Glomerular visceral epithelial cell (primary cell): Measurements from ENCODE around the gene BEGAIN.

Source experiments
- DNase-seq: peaks from one replicate; pipeline ENCODE4 v3.0.0-alpha.2; 2016; ENCODE audit errors: extremely low spot score

The BEGAIN gene

DNA sequence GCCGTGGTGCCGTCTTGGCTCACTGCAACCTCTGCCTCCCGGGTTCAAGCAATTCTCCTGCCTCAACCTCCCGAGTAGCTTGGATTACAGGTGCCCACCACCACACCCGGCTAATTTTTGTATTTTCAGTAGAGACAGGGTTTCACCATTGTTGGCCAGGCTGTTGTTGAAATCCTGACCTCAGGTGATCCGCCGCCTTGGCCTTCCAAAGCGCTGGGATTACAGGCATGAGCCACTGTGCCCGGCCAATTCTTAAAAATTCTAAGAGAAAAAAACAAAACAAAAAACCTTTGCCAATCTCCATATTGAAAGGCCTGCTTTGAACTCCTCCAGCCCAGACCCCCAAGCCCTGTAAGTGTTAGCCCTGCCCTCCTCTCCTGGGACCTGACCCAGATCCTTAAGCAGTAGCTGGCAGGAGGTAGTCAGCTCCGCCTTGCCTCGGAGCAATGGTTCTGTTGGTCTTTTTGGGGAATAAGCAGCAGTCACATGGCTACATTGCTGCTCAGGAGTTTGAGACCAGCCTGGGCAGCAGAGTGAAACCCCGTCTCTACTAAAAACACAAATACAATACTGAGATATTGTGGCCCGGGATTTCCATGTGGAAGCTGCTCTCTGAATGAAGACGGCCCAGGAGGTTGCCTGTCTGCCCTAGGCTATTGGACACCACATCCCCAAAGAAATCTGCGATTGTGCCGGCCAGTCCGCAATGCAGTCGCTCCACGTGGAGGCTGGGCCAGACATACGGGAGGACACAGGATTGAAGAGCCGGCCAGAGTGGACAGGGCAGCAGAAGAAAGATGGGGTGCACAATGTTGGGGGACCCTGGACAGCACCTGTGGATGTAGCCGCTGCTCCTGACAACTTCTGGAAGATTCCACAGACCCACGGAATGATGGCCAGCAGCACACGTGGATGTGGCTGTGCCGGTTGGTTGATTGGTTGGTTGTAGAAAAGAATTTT lies 28.8 kb upstream of the BEGAIN start:
- DNase-seq, result no peak

DNA sequence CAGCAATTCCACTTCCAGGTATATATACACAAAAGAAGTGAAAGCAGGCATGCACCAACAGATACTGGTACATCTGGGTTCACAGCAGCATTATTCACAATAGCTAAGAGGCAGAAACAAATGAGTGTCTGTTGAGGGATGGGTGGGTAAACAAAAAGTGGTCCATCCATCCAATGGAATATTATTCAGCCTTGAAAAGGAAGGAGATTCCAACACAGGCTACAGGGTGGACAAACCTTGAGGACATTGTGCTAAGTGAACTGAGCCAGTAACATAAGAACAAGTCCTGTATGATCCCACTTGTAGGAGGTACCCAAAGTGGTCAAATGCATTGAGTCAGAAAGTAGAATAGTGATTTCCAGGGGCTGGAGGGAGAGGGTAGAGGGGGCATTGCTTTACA lies 27.6 kb upstream of the BEGAIN start:
- no peak for DNase-seq

- no peak for DNase-seq
These were observed 25.8 kb upstream of the BEGAIN start for GRCh38 chr14:100612986-100613385.

DNA sequence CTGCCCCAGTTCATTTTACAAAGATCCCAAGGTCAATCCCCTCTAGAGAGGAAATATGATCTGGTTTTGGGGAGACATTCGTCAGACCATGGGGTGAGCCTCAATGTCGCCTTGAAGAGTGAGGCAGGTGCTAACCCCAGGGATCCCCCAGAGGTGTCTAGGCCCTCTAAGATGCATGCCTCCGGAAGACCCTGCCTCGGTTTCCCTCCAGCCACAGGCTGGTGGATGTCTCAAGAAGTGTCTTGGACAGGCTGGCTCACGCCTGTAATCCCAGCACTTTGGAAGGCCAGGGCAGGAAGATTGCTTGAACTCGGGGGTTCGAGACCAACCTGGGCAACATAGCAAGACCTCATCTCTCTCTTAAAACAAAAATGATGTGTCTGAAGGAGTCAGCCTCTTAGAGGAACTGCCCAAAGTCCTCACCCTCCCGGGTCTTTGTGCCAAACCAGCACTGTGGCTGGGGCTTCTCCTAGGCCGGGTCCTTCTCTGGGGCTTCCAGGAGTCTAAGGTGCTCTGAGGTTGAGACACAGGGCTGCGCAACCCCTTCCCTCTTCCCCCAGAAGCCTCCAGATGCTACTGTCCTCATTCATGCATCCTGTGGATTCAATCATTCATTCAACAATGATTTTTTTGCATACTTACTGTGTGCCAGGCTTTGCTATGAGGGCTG lies 24.7 kb upstream of the BEGAIN start:
- no peak for DNase-seq

DNA sequence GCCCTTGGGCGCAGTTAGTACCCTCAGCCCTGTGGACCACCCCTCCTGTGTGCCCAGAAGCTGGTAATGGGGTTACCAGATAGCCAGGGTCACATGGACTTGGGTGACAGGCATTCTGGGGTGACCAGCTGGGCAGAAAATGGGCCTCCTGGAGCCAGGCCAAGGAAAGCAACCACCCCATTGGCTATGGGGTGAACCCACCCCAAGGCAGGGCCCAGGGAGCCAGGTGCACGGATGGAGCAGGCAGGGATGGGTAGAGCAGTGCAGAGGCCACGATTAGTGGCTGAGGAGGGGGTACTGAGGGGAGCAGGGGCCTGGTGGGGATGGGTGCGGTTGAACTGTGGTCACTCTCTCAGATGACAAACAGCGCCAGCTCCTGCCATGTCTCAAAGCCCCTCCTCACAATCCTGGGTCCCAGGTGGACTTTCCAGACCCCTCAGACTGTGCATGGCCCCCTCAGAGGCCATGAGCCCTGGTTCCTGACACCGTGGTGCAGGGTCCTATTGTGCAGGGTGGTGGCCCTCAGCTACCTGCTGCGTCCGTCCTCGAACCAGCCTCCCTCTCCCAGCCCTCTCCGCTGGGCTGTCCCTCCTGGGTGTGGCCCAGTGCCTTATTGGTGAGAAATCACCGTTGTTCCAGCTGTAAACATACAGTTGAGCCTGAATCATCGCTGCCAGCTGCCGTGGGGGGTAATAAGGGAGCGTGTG lies 23.4 kb upstream of the BEGAIN start:
- DNase-seq, result no peak

DNA sequence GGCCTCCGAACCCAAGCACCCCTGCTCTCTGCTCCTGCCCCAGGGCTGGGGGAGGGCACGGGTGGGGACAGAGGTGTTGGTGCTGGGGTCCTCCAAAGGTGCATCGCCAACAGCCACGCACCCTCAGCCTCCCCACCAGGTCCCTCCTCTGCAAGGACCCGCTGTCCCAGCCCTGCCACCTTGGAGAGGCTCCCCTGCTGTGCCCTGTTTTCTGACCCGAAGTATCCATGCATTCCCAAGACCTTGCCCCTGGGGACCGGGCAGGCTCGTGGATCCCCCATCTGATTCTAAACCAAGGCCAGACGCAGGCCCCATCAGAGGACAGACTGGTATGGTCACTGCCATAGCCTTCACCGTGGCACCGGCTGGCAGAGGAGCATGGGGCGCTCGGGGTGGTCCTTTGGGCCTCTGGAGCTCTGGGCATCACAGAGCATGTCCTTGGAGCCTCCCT lies 22.7 kb upstream of the BEGAIN start:
- DNase-seq, result no peak

GRCh38 chr14:100609331-100609870 lies 22.2 kb upstream of the BEGAIN start:
- DNase-seq, result no peak

- no peak for DNase-seq
These were observed 21.5 kb upstream of the BEGAIN start for GRCh38 chr14:100608586-100609330.

- DNase-seq, result no peak
These were observed 20.8 kb upstream of the BEGAIN start for GRCh38 chr14:100608064-100608463.

DNA sequence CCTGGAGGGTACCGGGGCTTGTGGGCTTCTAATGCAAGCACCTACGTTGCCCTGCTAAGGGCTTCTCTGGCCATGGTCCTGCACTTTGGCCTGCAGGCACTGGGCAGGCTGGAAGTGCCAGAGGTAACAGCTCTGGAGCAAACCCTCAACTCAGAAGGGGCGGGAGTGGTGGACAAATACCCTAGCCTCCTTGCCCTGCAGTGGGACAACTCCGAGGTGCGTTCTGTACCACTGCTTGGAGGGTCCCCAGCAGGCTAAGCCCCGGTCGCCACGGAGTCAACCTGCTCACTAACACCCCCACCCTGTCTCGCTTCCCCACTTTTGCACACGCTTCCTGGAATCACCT lies 20.4 kb upstream of the BEGAIN start:
- no peak for DNase-seq

GRCh38 chr14:100606687-100607610 lies 19.7 kb upstream of the BEGAIN start:
- DNase-seq, result no peak

DNA sequence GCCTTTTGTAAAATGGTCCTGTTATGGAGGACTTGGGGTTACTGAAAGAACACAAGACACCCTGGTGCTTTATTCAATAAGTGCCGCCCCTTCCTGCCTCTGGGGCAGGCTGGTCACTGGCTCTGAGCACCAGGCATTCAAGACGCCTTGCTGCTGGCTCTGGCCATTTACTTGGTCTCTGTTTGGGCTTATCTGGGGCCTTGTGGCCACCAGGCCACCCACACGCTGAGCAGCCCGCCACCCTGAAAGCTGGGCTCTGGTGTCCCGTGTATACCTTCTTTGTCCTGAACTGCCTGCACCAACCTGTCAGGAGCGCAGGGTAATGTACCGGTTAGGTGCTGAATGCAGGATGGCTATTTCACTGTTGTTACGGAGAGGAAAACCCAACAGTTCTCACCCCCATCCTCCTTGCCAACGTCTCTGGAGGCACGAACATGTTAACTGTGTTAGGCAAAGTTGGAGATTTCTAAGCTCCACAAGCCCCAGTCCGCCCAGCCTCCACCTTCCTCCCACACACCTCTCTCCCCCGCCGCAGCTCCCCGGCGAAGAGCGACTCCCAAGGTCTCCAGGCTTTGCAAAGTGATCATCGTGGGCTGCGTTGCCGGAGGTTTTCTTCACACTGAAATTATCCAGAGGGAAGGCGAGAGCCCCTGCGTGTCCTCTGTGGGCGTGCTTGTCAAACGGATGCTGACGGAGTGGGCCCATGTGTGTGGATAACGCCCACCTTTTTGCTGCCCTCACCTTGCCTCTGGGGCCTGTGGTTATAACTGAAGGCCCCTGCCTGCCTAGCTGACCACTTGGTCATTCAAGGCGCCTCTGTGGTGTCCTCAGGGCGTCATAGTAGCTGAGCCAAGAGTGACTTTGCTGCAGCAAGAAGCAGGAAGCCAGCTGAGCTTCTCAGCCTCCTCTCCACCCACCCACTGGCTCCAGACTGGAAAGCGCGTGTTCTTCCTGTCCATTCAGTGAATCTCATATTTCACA lies 18.8 kb upstream of the BEGAIN start:
- DNase-seq, result no peak

- DNase-seq, result no peak
These were observed 18.0 kb upstream of the BEGAIN start for GRCh38 chr14:100605230-100605629.

DNA sequence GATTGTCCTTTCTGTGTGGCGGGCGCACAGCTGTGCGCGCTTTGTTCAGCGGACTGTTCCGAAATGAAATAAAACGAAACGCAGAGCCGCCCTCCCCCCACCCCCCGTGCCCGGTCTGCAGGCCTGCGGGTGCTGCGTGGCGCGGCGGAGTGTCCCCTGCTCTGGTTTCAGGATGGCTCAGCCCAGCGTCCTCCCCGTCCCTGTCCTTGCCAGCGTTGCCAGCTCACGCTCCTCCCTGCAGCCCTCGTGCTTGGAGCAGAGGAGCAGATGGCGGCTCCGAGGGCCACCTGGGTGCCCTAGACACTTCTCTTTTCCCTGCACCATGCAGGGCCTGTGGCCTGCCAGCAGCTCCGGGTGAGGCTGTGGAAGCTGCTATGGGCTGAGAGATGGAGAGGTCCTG lies 17.5 kb upstream of the BEGAIN start:
- DNase-seq, result no peak

DNA sequence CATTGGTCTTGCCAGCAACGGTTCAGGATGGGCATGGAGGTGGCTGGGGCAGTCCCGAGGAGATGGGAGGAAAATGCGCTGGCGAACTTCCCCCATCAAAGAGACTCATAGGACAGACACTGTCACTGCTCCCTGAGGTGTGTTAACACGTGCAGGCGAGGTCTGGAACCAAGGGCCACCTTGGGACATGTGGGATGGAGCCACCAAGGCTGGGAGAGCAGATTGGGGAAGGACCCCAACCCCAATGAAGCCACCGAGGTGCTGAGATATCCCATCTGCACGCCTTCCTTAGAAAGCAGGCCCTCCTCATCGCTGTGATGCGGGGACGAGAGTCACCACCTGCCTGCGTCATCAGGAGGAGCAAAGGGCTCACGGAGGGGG lies 16.9 kb upstream of the BEGAIN start:
- DNase-seq, result no peak

DNA sequence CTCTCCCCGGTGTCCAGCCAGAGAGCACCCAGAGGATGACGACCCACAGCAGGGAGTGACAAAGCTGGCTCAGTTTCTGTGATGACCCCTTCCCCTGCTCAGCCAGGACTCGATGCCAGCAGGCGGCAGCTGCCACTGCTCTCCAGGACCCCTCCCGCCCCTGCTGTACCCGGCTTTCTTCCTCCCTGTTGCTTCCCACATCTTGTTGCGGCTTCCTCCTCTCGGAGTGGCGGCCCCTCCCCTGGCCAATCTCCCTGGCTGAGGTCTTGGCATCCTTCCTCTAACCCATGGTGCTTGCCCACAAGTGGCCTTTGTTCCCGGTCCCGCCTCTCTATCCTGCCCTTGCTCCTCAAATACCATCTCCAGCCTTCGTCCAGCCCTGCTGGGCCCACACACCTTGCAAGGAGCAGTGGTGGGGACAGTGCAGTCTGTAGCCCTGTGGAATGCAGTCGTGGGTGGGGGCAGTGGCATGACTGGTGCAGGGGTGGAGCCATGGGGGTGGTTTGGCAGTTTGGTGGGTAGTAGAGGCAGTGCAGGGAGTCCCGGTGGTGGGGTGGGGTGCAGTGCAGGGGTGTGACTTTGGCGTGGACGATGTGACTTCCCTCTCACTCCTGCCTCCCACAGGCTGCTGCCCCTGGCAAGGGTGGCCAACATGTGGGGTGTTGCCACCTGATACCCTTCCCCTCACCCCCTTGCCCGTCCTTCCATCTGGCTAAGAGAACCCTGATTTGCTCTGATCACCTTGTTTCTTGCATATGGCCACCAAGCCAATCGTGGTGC lies 16.3 kb upstream of the BEGAIN start:
- no peak for DNase-seq

DNA sequence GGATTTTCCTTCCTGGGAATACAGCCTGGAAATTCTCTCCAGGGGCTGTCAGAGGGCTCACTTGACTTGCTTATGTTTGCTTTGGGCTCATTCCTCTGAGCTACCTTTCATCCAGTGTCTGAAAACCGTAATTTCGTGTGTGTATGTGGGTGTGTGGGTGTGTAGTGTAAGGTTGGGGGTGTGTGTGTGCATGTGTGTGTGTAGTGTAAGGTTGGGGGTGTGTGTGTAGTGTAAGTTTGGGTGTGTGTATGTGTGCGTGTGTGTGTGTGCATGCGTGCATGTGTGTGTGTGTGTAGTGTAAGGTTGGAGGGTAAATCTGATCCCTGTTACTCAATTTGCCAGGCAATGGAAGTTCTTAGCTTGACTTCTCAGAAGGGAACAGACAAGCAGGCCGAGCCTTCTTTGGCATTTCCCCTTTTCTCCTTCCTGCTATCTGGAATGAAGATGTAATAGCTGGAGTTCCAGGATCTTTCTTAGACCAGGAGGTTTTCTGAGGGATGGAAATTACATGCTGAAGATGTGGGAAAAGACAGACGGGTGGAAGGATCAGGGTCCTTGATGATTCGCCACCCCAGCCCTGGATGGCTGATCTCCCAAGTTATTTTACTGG lies 15.5 kb upstream of the BEGAIN start:
- DNase-seq, result no peak

GRCh38 chr14:100601914-100602313 lies 14.7 kb upstream of the BEGAIN start:
- DNase-seq, result no peak
